ENCODE data around the gene AFAP1.
A peak's percentile ranks its signal among the peaks of the same experiment; 100 is the strongest.

The AFAP1 gene

GRCh38 chr4:7864685-7865084 lies 75.0 kb downstream of the AFAP1 start:
- no peak for DNase-seq (ENCODE audit: low read depth)

- DNase-seq (ENCODE audit: low read depth) = no peak
Observed at GRCh38 chr4:7863911-7864681, 75.6 kb downstream of the AFAP1 start.

GRCh38 chr4:7862561-7863192 lies 77.0 kb downstream of the AFAP1 start:
- no peak for DNase-seq (ENCODE audit: low read depth)

- DNase-seq (ENCODE audit: low read depth) = peak; percentile 87
Observed at GRCh38 chr4:7861440-7861881, 78.2 kb downstream of the AFAP1 start.

GRCh38 chr4:7860600-7861163 lies 79.0 kb downstream of the AFAP1 start:
- DNase-seq (ENCODE audit: low read depth) = no peak

GRCh38 chr4:7859326-7859725 lies 80.3 kb downstream of the AFAP1 start:
- DNase-seq (ENCODE audit: low read depth) = no peak

- DNase-seq (ENCODE audit: low read depth) = no peak
Observed at GRCh38 chr4:7858498-7858897, 81.2 kb downstream of the AFAP1 start.

- no peak for DNase-seq (ENCODE audit: low read depth)
Observed at GRCh38 chr4:7857993-7858392, 81.7 kb downstream of the AFAP1 start.

GRCh38 chr4:7857238-7857701 lies 82.4 kb downstream of the AFAP1 start:
- DNase-seq (ENCODE audit: low read depth) = peak; percentile 86

GRCh38 chr4:7855731-7856130 lies 83.9 kb downstream of the AFAP1 start:
- DNase-seq (ENCODE audit: low read depth) = no peak

GRCh38 chr4:7854697-7855370 lies 84.8 kb downstream of the AFAP1 start:
- DNase-seq (ENCODE audit: low read depth) = no peak

GRCh38 chr4:7854216-7854615 lies 85.4 kb downstream of the AFAP1 start:
- DNase-seq (ENCODE audit: low read depth) = no peak

- no peak for DNase-seq (ENCODE audit: low read depth)
Observed at GRCh38 chr4:7853271-7853670, 86.4 kb downstream of the AFAP1 start.

- DNase-seq (ENCODE audit: low read depth) = no peak
Observed at GRCh38 chr4:7852568-7853185, 87.0 kb downstream of the AFAP1 start.

GRCh38 chr4:7850489-7850888 lies 89.2 kb downstream of the AFAP1 start:
- DNase-seq (ENCODE audit: low read depth) = no peak

GRCh38 chr4:7847206-7847605 lies 92.5 kb downstream of the AFAP1 start:
- no peak for DNase-seq (ENCODE audit: low read depth)

- no peak for DNase-seq (ENCODE audit: low read depth)
Observed at GRCh38 chr4:7845493-7846128, 94.0 kb downstream of the AFAP1 start.

GRCh38 chr4:7844594-7844991 lies 95.1 kb downstream of the AFAP1 start:
- peak; percentile 67 for DNase-seq (ENCODE audit: low read depth)

GRCh38 chr4:7843831-7844593 lies 95.6 kb downstream of the AFAP1 start:
- DNase-seq (ENCODE audit: low read depth) = no peak

GRCh38 chr4:7842384-7843279 lies 97.0 kb downstream of the AFAP1 start:
- peak; percentile 98 for DNase-seq (ENCODE audit: low read depth)

All from GM04504 (cell line).